ENCODE measurements around the gene MSRB3.
"Not testable (repeated sequence)": the region's sequence is repeated elsewhere in the genome, so short reads cannot be mapped to it uniquely, and the experiment has no call there.

Gene MSRB3

GRCh38 chr12:65460063-65460462 lies 181.6 kb downstream of the MSRB3 start:
- DNase-seq = no peak

- no peak for DNase-seq
These were observed 182.5 kb downstream of the MSRB3 start for GRCh38 chr12:65461017-65461416.

GRCh38 chr12:65462484-65462883 lies 184.0 kb downstream of the MSRB3 start:
- DNase-seq = no peak

- no peak for DNase-seq
These were observed 184.6 kb downstream of the MSRB3 start for GRCh38 chr12:65463082-65463481.

GRCh38 chr12:65463611-65464010 lies 185.1 kb downstream of the MSRB3 start:
- no peak for DNase-seq

- no peak for DNase-seq
These were observed 186.4 kb downstream of the MSRB3 start for GRCh38 chr12:65464930-65465329.

GRCh38 chr12:65465766-65466547 lies 187.5 kb downstream of the MSRB3 start:
- DNase-seq = no peak

GRCh38 chr12:65466911-65467310 lies 188.4 kb downstream of the MSRB3 start:
- DNase-seq = no peak

- no peak for DNase-seq
These were observed 191.8 kb downstream of the MSRB3 start for GRCh38 chr12:65470256-65470655.

- DNase-seq = no peak
These were observed 193.6 kb downstream of the MSRB3 start for GRCh38 chr12:65472079-65472478.

- no peak for DNase-seq
These were observed 196.3 kb downstream of the MSRB3 start for GRCh38 chr12:65474831-65475230.

- DNase-seq = no peak
These were observed 199.2 kb downstream of the MSRB3 start for GRCh38 chr12:65477721-65478120.

- DNase-seq = not testable (repeated sequence)
These were observed 205.5 kb downstream of the MSRB3 start for GRCh38 chr12:65483891-65484516.

- no peak for DNase-seq
These were observed 209.7 kb downstream of the MSRB3 start for GRCh38 chr12:65488197-65488596.

GRCh38 chr12:65490250-65490649 lies 211.8 kb downstream of the MSRB3 start:
- no peak for DNase-seq

GRCh38 chr12:65492998-65493912 lies 214.8 kb downstream of the MSRB3 start:
- DNase-seq = no peak

GRCh38 chr12:65493913-65494245 lies 215.4 kb downstream of the MSRB3 start:
- no peak for DNase-seq

- DNase-seq = no peak
These were observed 216.1 kb downstream of the MSRB3 start for GRCh38 chr12:65494537-65494936.

- DNase-seq = no peak
These were observed 216.8 kb downstream of the MSRB3 start for GRCh38 chr12:65495233-65495632.

- no peak for DNase-seq
These were observed 218.1 kb downstream of the MSRB3 start for GRCh38 chr12:65496617-65497016.

- DNase-seq = no peak
These were observed 219.2 kb downstream of the MSRB3 start for GRCh38 chr12:65497660-65498059.

GRCh38 chr12:65499167-65499566 lies 220.7 kb downstream of the MSRB3 start:
- no peak for DNase-seq

- no peak for DNase-seq
These were observed 221.8 kb downstream of the MSRB3 start for GRCh38 chr12:65500091-65500900.
